Parathyroid adenoma (tissue), 2 donors: ENCODE results near the gene C6orf132.

Experiments
- H2AFZ ChIP-seq: fragments of 300-600 bp; sonication (generic); one replicate; pipeline ENCODE4 v1.7.0; 2017; ENCODE audit warnings: antibody characterized with exemption, mild to moderate bottlenecking
- H3K27ac ChIP-seq: fragments of 300-600 bp; sonication (generic); one replicate; pipeline ENCODE4 v1.7.0; 2017
- H3K27me3 ChIP-seq: fragments of 300-600 bp; sonication (generic); one replicate; pipeline ENCODE4 v1.7.0; 2017; ENCODE audit warnings: low read length; ENCODE audit not compliant: control insufficient read depth, insufficient read depth
- H3K36me3 ChIP-seq: fragments of 300-600 bp; sonication (generic); one replicate; pipeline ENCODE4 v1.7.0; 2017; ENCODE audit warnings: low read length; ENCODE audit not compliant: control insufficient read depth, insufficient read depth
- H3K4me1 ChIP-seq: fragments of 300-600 bp; sonication (generic); one replicate; pipeline ENCODE4 v1.7.0; 2017; ENCODE audit warnings: control low read depth
- H3K4me2 ChIP-seq: fragments of 300-600 bp; sonication (generic); one replicate; pipeline ENCODE4 v1.7.0; 2017; ENCODE audit warnings: low read length
- H3K4me3 ChIP-seq: fragments of 300-600 bp; sonication (generic); one replicate; pipeline ENCODE4 v1.7.0; 2017; ENCODE audit warnings: low read depth, low read length
- H3K79me2 ChIP-seq: fragments of 300-600 bp; sonication (generic); one replicate; pipeline ENCODE4 v1.7.0; 2017; ENCODE audit warnings: control low read depth
- H3K9ac ChIP-seq: fragments of 300-600 bp; sonication (generic); one replicate; pipeline ENCODE4 v1.7.0; 2017; ENCODE audit warnings: mild to moderate bottlenecking
- H3K9me3 ChIP-seq: fragments of 300-600 bp; sonication (generic); one replicate; pipeline ENCODE4 v1.7.0; 2017; ENCODE audit warnings: low read length; ENCODE audit not compliant: control insufficient read depth
- TF ChIP-seq, protein P1 (sequence below): fragments of 300-600 bp; sonication (generic); IDR thresholded peaks from one replicate; pipeline ENCODE4 v1.7.0; 2017; ENCODE audit warnings: antibody characterized with exemption, mild to moderate bottlenecking
- donor health status: primary hyperparathyroidism.

The C6orf132 gene

DNA sequence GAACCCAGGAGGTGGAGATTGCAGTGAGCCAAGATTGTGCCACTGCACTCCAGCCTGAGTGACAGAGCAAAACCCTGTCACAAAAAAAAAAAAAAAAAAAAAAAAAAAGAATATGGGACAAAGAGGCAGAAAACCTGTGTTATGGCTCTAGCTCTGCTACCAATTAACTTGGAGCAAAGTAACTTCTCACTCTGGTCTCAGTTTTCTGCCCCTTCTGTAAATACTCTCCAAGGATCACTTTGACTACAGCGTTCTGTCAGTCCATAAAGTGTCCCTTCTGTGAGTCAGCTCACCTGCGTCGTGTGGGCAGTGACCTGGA, 24.6 kb downstream of the C6orf132 start:
- H3K4me3 ChIP-seq = no peak overlapping the region
- peak overlapping the region; percentile 20 for H3K27ac ChIP-seq
- H3K4me2 ChIP-seq = no peak overlapping the region
- H3K4me1 ChIP-seq = no peaks in the 10 kb centered on the region
- H3K79me2 ChIP-seq = no peaks in the 10 kb centered on the region
- H3K36me3 ChIP-seq = no peaks in the 10 kb centered on the region
- H2AFZ ChIP-seq = peak overlapping the region; percentile 52
- TF ChIP-seq, protein P1, sequence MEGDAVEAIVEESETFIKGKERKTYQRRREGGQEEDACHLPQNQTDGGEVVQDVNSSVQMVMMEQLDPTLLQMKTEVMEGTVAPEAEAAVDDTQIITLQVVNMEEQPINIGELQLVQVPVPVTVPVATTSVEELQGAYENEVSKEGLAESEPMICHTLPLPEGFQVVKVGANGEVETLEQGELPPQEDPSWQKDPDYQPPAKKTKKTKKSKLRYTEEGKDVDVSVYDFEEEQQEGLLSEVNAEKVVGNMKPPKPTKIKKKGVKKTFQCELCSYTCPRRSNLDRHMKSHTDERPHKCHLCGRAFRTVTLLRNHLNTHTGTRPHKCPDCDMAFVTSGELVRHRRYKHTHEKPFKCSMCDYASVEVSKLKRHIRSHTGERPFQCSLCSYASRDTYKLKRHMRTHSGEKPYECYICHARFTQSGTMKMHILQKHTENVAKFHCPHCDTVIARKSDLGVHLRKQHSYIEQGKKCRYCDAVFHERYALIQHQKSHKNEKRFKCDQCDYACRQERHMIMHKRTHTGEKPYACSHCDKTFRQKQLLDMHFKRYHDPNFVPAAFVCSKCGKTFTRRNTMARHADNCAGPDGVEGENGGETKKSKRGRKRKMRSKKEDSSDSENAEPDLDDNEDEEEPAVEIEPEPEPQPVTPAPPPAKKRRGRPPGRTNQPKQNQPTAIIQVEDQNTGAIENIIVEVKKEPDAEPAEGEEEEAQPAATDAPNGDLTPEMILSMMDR = no peak
- no peak overlapping the region for H3K9ac ChIP-seq
- no peaks in the 10 kb centered on the region for H3K9me3 ChIP-seq
- H3K27me3 ChIP-seq = no peaks in the 10 kb centered on the region

DNA sequence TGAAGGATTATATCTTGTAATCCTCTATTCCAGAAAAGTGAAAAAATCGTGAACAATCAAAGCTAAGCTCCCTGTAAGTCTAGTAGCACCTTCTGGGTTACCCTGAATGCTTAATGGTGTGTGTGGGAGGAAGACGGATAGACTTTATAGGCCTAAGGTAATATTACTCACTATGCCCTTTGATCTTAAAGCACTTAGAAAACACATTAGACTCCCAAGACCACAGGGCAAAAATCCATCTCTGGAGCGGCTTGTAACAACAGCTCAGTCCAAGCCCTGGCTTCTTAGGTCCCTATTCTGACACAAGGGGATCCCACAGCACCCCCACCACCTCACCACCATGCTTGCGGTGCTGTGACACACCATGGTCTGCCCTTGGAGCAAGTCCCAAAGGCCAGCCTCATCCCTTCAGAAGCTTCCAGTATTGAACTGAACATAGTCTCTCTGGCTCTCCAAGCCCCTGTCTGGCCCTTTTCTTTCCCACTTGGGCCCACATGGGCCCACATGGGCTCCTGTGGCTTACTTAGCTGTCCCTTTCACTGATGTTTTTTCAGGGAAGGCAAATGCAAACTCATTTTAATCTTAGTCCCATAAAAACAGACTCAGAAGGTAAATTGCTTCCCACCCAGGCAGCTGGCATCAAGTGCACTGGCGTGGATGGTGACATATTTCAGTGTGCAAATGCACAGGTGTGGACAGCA, 28.3 kb downstream of the C6orf132 start:
- TF ChIP-seq, protein P1 = no peak
- Histone ChIP-seq H3K4me3 (no peak overlapping the region), H3K9me3 (no peaks in the 10 kb centered on the region), H3K36me3 (no peaks in the 10 kb centered on the region), H3K4me2 (no peak overlapping the region), H3K9ac (no peak overlapping the region), H3K4me1 (no peaks in the 10 kb centered on the region), H2AFZ (no peak overlapping the region), H3K27ac (no peak overlapping the region), H3K27me3 (no peaks in the 10 kb centered on the region), H3K79me2 (no peaks in the 10 kb centered on the region)

GRCh38 chr6:42112351-42112750, 30.1 kb downstream of the C6orf132 start:
- Histone ChIP-seq H3K27me3 (no peaks in the 10 kb centered on the region), H3K4me1 (no peaks in the 10 kb centered on the region), H3K9ac (no peak overlapping the region), H2AFZ (no peak overlapping the region), H3K36me3 (no peaks in the 10 kb centered on the region), H3K9me3 (no peaks in the 10 kb centered on the region), H3K79me2 (no peaks in the 10 kb centered on the region), H3K4me2 (no peak overlapping the region), H3K4me3 (no peak overlapping the region), H3K27ac (no peak overlapping the region)
- TF ChIP-seq, protein P1 = no peak

DNA sequence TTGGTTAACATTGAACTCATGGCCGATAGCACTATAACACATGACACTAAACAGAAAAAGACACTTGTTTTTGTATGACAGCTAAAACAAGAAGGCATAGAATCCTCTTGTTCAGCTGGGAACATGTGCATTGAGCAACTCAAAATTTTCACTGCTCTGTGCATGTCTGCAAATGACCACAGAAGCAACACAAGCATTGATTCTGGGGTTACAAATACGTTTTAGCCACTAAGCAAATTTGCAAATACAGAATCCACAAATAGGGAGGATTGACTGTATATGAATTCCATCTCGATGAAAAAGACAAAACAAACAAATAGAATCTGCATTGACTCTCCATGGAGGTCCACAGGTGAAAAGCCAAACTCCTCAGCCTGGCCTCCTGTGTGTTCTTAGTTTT, 31.7 kb downstream of the C6orf132 start:
- Histone ChIP-seq H2AFZ (no peak overlapping the region), H3K9ac (no peak overlapping the region), H3K27ac (no peak overlapping the region), H3K4me3 (no peak overlapping the region), H3K27me3 (no peaks in the 10 kb centered on the region), H3K9me3 (no peaks in the 10 kb centered on the region), H3K79me2 (no peaks in the 10 kb centered on the region), H3K36me3 (no peaks in the 10 kb centered on the region), H3K4me1 (no peaks in the 10 kb centered on the region), H3K4me2 (no peak overlapping the region)
- TF ChIP-seq, protein P1 = no peak

DNA sequence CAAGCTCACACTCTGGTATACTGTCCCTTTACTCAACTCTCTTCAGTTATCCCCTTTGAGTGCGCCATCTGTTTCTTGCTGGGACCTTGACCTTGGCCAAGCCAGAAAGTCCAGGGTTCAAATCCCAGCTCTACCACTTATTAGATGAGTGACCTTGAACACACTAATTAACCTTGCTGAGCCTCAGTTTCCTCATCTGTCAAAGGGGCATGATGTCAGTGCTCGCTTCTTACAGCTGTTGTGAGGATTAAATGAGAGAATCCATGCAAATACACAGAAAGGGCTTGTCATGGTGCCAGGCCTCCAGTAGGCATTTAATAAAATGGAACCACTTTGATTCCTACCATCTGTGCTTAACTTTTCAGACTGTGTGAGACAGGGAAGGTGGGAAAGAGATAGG, 34.3 kb downstream of the C6orf132 start:
- H3K79me2 ChIP-seq = no peaks in the 10 kb centered on the region
- no peak overlapping the region for H3K4me2 ChIP-seq
- no peak overlapping the region for H3K9ac ChIP-seq
- H3K4me3 ChIP-seq = no peak overlapping the region
- H2AFZ ChIP-seq = no peak overlapping the region
- TF ChIP-seq, protein P1 = no peak
- no peaks in the 10 kb centered on the region for H3K36me3 ChIP-seq
- no peaks in the 10 kb centered on the region for H3K9me3 ChIP-seq
- H3K27me3 ChIP-seq = no peaks in the 10 kb centered on the region
- H3K27ac ChIP-seq = no peak overlapping the region
- H3K4me1 ChIP-seq = no peaks in the 10 kb centered on the region
